Measurements from ENCODE around the gene GABRB1. TPM values are rescaled to one million over a fixed set of nuclear protein-coding genes. Genes with fewer than 3 reads are reported as not detected.

Gene GABRB1
- total and polyA plus RNA-seq, 2 donors (not counting 3 experiments of a cell fraction or from before 2014, with no cell fraction given), result not detected

DNA sequence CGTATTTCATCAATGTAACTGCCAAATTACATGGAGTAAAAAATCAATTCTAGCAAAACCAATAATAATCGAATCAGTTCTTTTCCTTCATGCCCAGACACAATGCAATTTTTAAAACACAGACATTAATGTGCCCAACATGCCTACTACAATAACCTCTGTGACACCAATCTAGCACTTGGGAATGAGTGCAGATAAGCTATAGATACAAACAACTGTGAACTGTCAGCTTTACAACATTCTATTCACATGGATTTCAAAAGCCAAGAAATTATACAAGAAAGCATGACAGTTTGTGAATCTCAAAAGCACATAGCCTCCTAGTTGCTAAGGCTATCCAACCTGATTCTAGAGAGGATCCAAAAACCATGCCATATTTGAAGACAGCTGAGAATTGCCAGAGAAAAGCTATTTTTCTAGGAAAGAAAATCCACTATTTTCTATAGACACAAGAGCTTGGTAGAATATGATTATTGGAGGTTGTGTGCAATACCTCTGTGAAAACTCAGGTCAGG is 351.5 kb downstream of the GABRB1 start:
- Histone ChIP-seq H3K79me2 (ENCODE audit: control insufficient read depth, insufficient read depth, low read length) (no peaks in the 10 kb centered on the region), H3K9me3 (replicated peaks; ENCODE audit: control insufficient read depth, insufficient read depth, low read length) (no peaks in the 10 kb centered on the region), H3K4me1 (ENCODE audit: control insufficient read depth, extremely low read depth, insufficient read depth, low read length) (no peaks in the 10 kb centered on the region), H3K27me3 (ENCODE audit: control insufficient read depth in 2 of 2, insufficient read depth in 2 of 2, low read length in 2 of 2) (no peaks in the 10 kb centered on the region), H3K9ac (replicated peaks; ENCODE audit: extremely low read depth, insufficient read depth, low read length) (no peak overlapping the region), H3K36me3 (ENCODE audit: control insufficient read depth in 2 of 2, extremely low read depth in 1 of 2, insufficient read depth in 2 of 2, low read length in 2 of 2) (no peaks in the 10 kb centered on the region), H3K27ac (ENCODE audit: insufficient read depth, low read depth, low read length) (no peak overlapping the region), H2AFZ (ENCODE audit: low read depth, low read length) (no peak overlapping the region), H4K20me1 (replicated peaks; ENCODE audit: control insufficient read depth, extremely low read depth, insufficient read depth, low read length) (no peaks in the 10 kb centered on the region), H3K4me2 (ENCODE audit: insufficient read depth, low read length) (no peak overlapping the region), H3K4me3 (replicated peaks in 1 of 3; ENCODE audit: insufficient read depth in 1 of 3, low read depth in 1 of 3, low read length in 3 of 3) (no peak overlapping the region), H3K9me1 (replicated peaks; ENCODE audit: control insufficient read depth, extremely low read depth, insufficient read depth, low read length) (no peaks in the 10 kb centered on the region)
- TF ChIP-seq GATA2 (IDR thresholded peaks at IDR 0.05; ENCODE audit: insufficient read depth, insufficient read length, low read depth, low read length), result no peak
- TF ChIP-seq, protein P1, sequence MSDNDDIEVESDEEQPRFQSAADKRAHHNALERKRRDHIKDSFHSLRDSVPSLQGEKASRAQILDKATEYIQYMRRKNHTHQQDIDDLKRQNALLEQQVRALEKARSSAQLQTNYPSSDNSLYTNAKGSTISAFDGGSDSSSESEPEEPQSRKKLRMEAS (IDR thresholded peaks at IDR 0.05; ENCODE audit: insufficient read depth, insufficient read length), result no peak
- no peak for TF ChIP-seq FOS (IDR thresholded peaks at IDR 0.05; ENCODE audit: borderline replicate concordance, insufficient read depth, low read length)
- TF ChIP-seq EZH2 (IDR thresholded peaks at IDR 0.05; ENCODE audit: borderline replicate concordance, low read depth, low read length, severe bottlenecking), result no peak
- TF ChIP-seq, protein P2, sequence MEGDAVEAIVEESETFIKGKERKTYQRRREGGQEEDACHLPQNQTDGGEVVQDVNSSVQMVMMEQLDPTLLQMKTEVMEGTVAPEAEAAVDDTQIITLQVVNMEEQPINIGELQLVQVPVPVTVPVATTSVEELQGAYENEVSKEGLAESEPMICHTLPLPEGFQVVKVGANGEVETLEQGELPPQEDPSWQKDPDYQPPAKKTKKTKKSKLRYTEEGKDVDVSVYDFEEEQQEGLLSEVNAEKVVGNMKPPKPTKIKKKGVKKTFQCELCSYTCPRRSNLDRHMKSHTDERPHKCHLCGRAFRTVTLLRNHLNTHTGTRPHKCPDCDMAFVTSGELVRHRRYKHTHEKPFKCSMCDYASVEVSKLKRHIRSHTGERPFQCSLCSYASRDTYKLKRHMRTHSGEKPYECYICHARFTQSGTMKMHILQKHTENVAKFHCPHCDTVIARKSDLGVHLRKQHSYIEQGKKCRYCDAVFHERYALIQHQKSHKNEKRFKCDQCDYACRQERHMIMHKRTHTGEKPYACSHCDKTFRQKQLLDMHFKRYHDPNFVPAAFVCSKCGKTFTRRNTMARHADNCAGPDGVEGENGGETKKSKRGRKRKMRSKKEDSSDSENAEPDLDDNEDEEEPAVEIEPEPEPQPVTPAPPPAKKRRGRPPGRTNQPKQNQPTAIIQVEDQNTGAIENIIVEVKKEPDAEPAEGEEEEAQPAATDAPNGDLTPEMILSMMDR (IDR thresholded peaks at IDR 0.05; ENCODE audit: extremely low read depth in 1 of 2, insufficient read depth in 1 of 2, low read depth in 1 of 2, low read length in 2 of 2), result no peak
- no peak for TF ChIP-seq POLR2A (IDR thresholded peaks at IDR 0.05; ENCODE audit: low read depth, low read length)
- dilution Hi-C loops (cut with MboI; ENCODE audit: extremely low pct_ligation_motif_present, low sequenced_read_pairs) (no loop called here), intact Hi-C loops (cut with micrococcal nuclease) (loop anchor here (1.0 to 10.0 kb wide), 2 partner anchors 451 to 552 kb away; no protein-coding TSS in a partner anchor)
- CTCF ChIA-PET, result interaction anchor here (0.5 to 2.0 kb wide), 18 partner anchors 8 to 551 kb away, joined by 3 to 29 read pairs (median 3); no protein-coding TSS in a partner anchor
- BruUV-seq (replicated peaks), result no TSS peak
- FAIRE-seq, result no peak
- POLR2A ChIA-PET, result no interaction called here
- DNase-seq (ENCODE audit: low read depth, low spot score), result no peak

Data from endothelial cell of umbilical vein (primary cell).